ENCODE data around the gene CDHR3. TPM values are rescaled to one million over a fixed set of nuclear protein-coding genes. Genes with fewer than 3 reads are reported as not detected.

The CDHR3 gene
- polyA plus RNA-seq, 2 donors = 0.66 to 0.88 TPM

DNA sequence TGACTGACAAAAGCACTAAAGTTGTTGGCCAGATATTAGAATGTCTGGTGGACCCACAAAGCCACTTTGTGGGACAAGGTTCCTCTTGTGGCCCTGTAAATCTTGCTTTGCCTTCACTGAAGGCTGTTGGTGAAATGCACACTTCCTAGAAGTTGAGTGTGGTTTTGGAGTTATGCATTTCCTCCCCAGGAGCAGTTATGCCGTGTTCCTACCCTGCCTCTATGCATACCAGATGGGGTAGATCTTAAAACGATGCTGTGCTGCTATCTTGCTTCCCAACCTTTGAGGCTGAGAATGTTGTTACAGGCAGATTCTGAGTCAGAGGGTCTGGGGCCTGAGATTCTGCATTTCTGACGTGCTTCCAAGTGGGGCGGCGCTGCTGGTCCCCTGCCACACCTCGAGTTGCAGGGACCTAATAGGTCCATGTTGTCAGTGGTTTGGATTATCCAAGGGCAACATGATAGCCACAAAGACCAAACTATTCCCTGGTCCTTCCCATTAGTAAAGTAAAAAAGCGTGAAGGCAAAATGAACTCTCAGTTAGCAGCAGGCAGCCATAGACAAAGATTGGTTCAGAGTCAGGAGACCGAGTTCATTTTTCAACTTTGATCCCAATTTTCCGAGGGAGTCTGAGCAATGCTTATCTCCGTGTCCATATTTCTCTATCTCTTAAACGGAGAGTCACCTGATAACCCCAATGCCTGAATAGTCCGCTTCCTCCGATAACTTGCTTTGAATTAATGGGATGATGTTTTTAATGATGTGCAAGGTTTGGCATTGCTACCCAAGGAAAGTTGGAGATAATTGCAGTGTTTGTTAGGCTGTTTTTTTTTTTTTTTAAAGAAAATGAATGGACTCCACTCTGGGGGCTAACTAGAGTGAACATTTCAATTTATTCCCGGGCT lies 55.8 kb downstream of the CDHR3 start:
- H3K36me3 ChIP-seq (ENCODE audit: control insufficient read depth in 2 of 2, insufficient read depth in 2 of 2, low read length in 1 of 2) = no peaks in the 10 kb centered on the region
- no peak overlapping the region for H3K27ac ChIP-seq (ENCODE audit: low read depth in 2 of 2, low read length in 1 of 2)
- no peak overlapping the region for H3K4me3 ChIP-seq (ENCODE audit: low read depth in 1 of 2, low read length in 2 of 2)
- peaks cover 0 to 2% of the 10 kb centered on the region in 2 donors for H3K4me1 ChIP-seq (ENCODE audit: control insufficient read depth in 2 of 2, insufficient read depth in 2 of 2, low read length in 1 of 2)
- 88 to 92% methylated on average over 14 of the region's 14 CpGs for WGBS, 2 donors
- no peaks in the 10 kb centered on the region for H3K9me3 ChIP-seq (ENCODE audit: control insufficient read depth in 2 of 2, insufficient read depth in 1 of 2, low read depth in 1 of 2, low read length in 1 of 2)
- no peaks in the 10 kb centered on the region for H3K27me3 ChIP-seq (ENCODE audit: control insufficient read depth in 1 of 2, insufficient read depth in 2 of 2, low read length in 2 of 2)

DNA sequence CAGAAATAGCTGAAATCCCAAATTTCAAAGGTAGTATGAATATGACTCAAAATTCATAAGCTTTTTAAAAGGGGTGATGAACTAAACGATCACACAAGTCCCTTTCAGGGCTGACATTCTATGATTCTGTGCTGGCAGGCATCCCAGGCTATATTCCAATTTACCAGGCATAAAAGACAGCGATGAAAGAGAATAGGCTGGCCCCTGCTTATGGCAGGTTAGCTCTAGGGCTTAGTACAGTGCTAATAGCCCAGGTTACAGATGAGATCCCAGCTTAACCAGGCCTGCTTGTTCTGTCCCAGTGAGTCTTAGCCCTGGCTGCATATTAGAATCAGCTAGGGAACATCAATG lies 56.4 kb downstream of the CDHR3 start:
- H3K9me3 ChIP-seq (ENCODE audit: control insufficient read depth in 2 of 2, insufficient read depth in 1 of 2, low read depth in 1 of 2, low read length in 1 of 2) = no peaks in the 10 kb centered on the region
- no peak overlapping the region for H3K27ac ChIP-seq (ENCODE audit: low read depth in 2 of 2, low read length in 1 of 2)
- 73 to 78% methylated on average over 2 of the region's 2 CpGs for WGBS, 2 donors
- no peaks in the 10 kb centered on the region for H3K27me3 ChIP-seq (ENCODE audit: control insufficient read depth in 1 of 2, insufficient read depth in 2 of 2, low read length in 2 of 2)
- H3K36me3 ChIP-seq (ENCODE audit: control insufficient read depth in 2 of 2, insufficient read depth in 2 of 2, low read length in 1 of 2) = no peaks in the 10 kb centered on the region
- no peak overlapping the region for H3K4me3 ChIP-seq (ENCODE audit: low read depth in 1 of 2, low read length in 2 of 2)
- peaks cover 0 to 2% of the 10 kb centered on the region in 2 donors for H3K4me1 ChIP-seq (ENCODE audit: control insufficient read depth in 2 of 2, insufficient read depth in 2 of 2, low read length in 1 of 2)

DNA sequence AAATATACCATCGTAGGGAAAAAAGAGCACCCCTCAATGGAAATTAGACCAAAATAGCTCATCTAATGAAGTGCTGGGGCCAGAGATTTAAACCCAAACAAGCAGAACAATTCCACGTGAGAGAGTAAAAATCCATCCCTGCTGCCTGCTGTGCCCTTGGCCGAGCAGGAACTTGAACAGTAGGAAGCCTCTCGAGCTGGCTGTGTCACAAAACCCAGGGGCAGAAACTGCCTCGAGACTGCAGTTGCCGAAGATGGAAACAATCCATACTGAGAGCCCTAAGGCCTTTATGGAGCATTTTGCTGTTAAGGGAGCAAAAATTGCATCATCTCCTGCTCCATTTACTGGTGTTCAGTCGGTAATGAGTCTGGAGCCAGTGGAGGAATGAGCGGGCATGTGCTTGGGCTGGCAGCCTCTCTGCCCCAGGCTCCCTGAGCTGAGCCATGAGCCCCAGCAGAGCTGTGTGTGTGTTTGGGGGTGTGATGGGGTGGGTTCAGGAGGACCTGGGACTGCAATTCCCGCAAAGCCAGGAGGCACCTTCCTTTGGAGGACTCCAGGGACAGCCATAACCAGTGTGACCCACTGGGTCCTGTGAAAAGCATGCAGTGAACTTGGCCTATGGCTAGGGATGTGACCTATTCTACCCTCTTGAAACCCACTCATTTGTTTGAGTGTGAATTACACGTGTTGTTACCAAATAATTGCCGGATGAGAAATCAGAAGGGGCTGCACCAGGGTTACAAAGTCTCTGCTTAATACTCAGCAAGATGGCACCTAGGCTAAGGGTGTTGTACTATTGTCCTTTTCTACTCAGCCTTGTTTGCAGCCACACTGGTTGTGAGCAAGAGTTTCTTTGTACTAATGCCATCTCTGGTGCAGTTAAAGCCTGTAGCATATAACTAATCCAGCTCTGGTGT lies 58.3 kb downstream of the CDHR3 start:
- H3K4me1 ChIP-seq (ENCODE audit: control insufficient read depth in 2 of 2, insufficient read depth in 2 of 2, low read length in 1 of 2) = peaks cover 0 to 2% of the 10 kb centered on the region in 2 donors
- H3K36me3 ChIP-seq (ENCODE audit: control insufficient read depth in 2 of 2, insufficient read depth in 2 of 2, low read length in 1 of 2) = no peaks in the 10 kb centered on the region
- H3K27me3 ChIP-seq (ENCODE audit: control insufficient read depth in 1 of 2, insufficient read depth in 2 of 2, low read length in 2 of 2) = no peaks in the 10 kb centered on the region
- H3K27ac ChIP-seq (ENCODE audit: low read depth in 2 of 2, low read length in 1 of 2) = no peak overlapping the region
- H3K9me3 ChIP-seq (ENCODE audit: control insufficient read depth in 2 of 2, insufficient read depth in 1 of 2, low read depth in 1 of 2, low read length in 1 of 2) = no peaks in the 10 kb centered on the region
- no peak overlapping the region for H3K4me3 ChIP-seq (ENCODE audit: low read depth in 1 of 2, low read length in 2 of 2)
- 63 to 73% methylated on average over 11 of the region's 11 CpGs for WGBS, 2 donors

DNA sequence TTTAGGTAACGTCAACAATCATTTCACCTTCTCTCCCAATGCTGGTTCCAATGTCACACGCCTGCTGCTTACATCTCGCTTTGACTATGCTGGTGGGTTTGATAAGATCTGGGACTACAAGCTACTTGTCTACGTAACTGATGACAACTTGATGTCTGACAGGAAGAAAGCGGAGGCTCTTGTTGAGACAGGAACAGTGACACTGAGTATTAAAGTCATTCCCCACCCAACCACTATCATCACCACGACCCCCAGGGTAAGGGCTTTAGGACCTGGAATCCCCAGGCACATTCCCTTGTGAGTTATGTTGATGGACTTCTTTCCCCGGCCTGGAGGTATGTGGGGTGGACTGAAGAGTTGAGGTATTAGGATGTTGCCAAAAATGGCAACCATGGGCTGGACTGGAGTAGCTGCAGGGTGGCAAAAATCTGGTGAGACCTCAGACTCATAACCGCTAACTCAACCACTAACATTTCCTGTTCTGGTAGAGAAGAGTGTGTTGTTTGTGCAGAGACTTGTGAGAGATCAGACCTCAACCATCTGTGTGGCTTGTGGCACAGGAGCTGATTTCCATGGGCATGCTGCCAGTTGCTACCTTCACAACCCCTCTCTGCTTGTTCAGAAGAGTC lies 59.2 kb downstream of the CDHR3 start:
- peaks cover 0 to 2% of the 10 kb centered on the region in 2 donors for H3K4me1 ChIP-seq (ENCODE audit: control insufficient read depth in 2 of 2, insufficient read depth in 2 of 2, low read length in 1 of 2)
- 79 to 81% methylated on average over 8 of the region's 8 CpGs for WGBS, 2 donors

DNA sequence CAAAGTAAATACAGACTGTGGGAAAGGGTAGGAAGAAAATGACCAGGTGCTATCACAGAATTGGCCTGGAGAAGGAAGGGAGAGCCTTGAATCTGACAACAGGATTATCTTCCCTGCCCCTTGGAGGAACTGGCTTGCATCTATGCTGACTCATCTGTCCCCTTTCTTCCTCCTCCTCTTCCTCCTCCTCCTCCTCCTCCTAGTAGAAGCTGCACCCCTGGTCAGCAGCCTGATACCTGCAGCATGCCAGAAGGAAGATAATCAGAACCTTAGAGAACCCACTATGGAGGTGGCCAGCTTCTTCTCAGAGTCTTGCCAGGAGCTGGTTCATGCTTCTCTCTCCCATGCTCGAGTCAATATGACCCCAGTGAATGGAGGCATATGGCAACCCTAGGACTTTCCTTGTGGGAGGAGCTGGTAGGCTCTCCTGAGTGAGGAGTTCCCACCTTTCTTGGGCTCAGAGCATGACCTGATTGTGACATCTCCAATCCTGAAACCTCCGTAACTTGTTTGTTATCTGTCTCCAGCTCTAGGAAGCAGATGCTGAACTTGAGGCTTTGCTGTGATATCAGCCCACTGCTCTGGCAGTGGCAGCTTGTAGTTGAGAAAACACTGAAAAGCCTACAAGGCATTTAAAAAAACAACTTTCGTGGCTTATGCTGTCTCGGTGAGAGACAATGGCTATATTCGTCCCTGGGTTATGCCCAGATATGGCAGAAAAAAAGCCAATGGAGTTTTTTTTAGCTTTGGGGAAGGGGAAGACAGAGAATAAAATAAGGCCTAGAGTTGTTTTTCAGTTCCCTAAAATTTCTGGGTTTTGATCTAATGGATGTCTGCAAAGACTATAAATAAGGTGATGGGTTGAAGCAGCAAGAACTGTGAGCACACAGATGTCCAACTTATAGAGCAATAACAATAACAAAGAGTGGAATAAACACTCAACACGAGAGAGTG lies 60.6 kb downstream of the CDHR3 start:
- H3K4me3 ChIP-seq (ENCODE audit: low read depth in 1 of 2, low read length in 2 of 2) = no peak overlapping the region
- no peak overlapping the region for H3K27ac ChIP-seq (ENCODE audit: low read depth in 2 of 2, low read length in 1 of 2)
- H3K27me3 ChIP-seq (ENCODE audit: control insufficient read depth in 1 of 2, insufficient read depth in 2 of 2, low read length in 2 of 2) = no peaks in the 10 kb centered on the region
- WGBS, 2 donors = 81 to 86% methylated on average over 6 of the region's 6 CpGs
- H3K4me1 ChIP-seq (ENCODE audit: control insufficient read depth in 2 of 2, insufficient read depth in 2 of 2, low read length in 1 of 2) = peaks cover 0 to 2% of the 10 kb centered on the region in 2 donors
- H3K9me3 ChIP-seq (ENCODE audit: control insufficient read depth in 2 of 2, insufficient read depth in 1 of 2, low read depth in 1 of 2, low read length in 1 of 2) = no peaks in the 10 kb centered on the region
- no peaks in the 10 kb centered on the region for H3K36me3 ChIP-seq (ENCODE audit: control insufficient read depth in 2 of 2, insufficient read depth in 2 of 2, low read length in 1 of 2)

More for the DNA sequence above, 59.2 kb downstream of the CDHR3 start:
- H3K27me3 ChIP-seq (ENCODE audit: control insufficient read depth in 1 of 2, insufficient read depth in 2 of 2, low read length in 2 of 2) = no peaks in the 10 kb centered on the region
- no peaks in the 10 kb centered on the region for H3K36me3 ChIP-seq (ENCODE audit: control insufficient read depth in 2 of 2, insufficient read depth in 2 of 2, low read length in 1 of 2)
- no peak overlapping the region for H3K27ac ChIP-seq (ENCODE audit: low read depth in 2 of 2, low read length in 1 of 2)
- H3K9me3 ChIP-seq (ENCODE audit: control insufficient read depth in 2 of 2, insufficient read depth in 1 of 2, low read depth in 1 of 2, low read length in 1 of 2) = no peaks in the 10 kb centered on the region
- H3K4me3 ChIP-seq (ENCODE audit: low read depth in 1 of 2, low read length in 2 of 2) = no peak overlapping the region

DNA sequence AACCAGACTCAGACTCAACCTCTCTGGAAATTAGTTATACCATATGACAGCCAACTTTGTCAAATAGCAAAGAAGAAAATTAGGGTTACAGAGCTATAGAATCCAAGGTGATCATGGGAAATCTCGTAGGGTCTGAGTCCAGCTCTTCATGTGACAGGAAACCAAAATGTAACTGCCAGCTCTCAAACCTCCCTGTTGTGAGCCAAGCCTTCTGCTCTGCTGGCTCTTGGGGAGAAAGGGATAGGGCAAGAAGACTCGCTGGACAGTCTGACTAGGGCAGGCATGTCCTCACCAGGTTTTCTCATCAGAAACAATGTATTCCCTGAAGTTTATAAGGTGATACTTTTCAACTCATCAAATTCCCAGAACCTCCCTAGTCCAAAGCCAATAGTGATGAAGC lies 63.0 kb downstream of the CDHR3 start:
- 78 to 79% methylated on average over 2 of the region's 2 CpGs for WGBS, 2 donors
- Histone ChIP-seq H3K36me3 (ENCODE audit: control insufficient read depth in 2 of 2, insufficient read depth in 2 of 2, low read length in 1 of 2) (no peaks in the 10 kb centered on the region), H3K27me3 (ENCODE audit: control insufficient read depth in 1 of 2, insufficient read depth in 2 of 2, low read length in 2 of 2) (no peaks in the 10 kb centered on the region), H3K4me1 (ENCODE audit: control insufficient read depth in 2 of 2, insufficient read depth in 2 of 2, low read length in 1 of 2) (peaks cover 0 to 2% of the 10 kb centered on the region in 2 donors), H3K9me3 (ENCODE audit: control insufficient read depth in 2 of 2, insufficient read depth in 1 of 2, low read depth in 1 of 2, low read length in 1 of 2) (no peaks in the 10 kb centered on the region), H3K4me3 (ENCODE audit: low read depth in 1 of 2, low read length in 2 of 2) (no peak overlapping the region), H3K27ac (ENCODE audit: low read depth in 2 of 2, low read length in 1 of 2) (no peak overlapping the region)

DNA sequence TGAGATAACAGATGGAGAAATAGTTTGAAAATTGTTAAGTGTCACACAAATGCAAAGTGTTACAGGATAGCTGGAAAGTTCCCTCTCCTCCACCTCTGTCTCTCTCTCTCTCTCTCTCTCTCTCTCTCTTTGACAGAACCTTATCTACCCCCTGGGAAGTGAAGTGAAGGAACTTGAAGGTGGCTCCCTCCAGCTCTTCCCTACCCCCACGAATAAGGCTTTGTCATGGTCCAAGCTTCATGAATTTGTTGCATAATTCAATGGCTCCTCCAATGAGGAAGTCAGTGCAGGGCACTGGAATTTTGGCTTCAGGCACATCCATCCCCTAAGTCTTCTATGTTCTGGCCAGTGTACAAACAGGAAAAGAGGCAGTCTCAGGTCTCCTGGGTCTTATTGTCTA lies 66.4 kb downstream of the CDHR3 start:
- Histone ChIP-seq H3K27me3 (ENCODE audit: control insufficient read depth in 1 of 2, insufficient read depth in 2 of 2, low read length in 2 of 2) (peaks cover 0 to 3% of the 10 kb centered on the region in 2 donors), H3K27ac (ENCODE audit: low read depth in 2 of 2, low read length in 1 of 2) (no peak overlapping the region), H3K9me3 (ENCODE audit: control insufficient read depth in 2 of 2, insufficient read depth in 1 of 2, low read depth in 1 of 2, low read length in 1 of 2) (no peaks in the 10 kb centered on the region), H3K36me3 (ENCODE audit: control insufficient read depth in 2 of 2, insufficient read depth in 2 of 2, low read length in 1 of 2) (no peaks in the 10 kb centered on the region), H3K4me3 (ENCODE audit: low read depth in 1 of 2, low read length in 2 of 2) (no peak overlapping the region), H3K4me1 (ENCODE audit: control insufficient read depth in 2 of 2, insufficient read depth in 2 of 2, low read length in 1 of 2) (no peaks in the 10 kb centered on the region)
- 48 to 49% methylated on average over 1 of the region's 1 CpG for WGBS, 2 donors

DNA sequence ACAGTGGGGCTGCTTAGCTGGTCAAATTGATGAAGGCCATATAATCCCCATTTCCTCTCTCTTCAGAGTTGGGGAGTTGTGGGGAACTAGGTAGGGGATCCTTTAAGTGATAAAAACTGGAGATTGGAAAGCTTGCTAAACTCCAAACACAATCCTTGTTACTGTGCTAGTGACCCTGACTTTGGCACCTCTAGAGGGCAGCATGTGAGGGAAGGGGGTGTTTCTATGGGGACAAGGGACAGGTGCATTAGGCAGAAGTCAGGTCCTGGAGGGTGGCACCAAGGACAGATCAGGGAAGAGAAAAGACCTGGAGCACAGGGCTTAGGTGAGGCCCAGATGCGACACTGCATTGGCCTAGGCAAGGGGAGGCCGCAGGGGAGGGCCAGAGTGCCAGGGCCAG lies 66.9 kb downstream of the CDHR3 start:
- Histone ChIP-seq H3K27ac (ENCODE audit: low read depth in 2 of 2, low read length in 1 of 2) (no peak overlapping the region), H3K4me1 (ENCODE audit: control insufficient read depth in 2 of 2, insufficient read depth in 2 of 2, low read length in 1 of 2) (no peaks in the 10 kb centered on the region), H3K4me3 (ENCODE audit: low read depth in 1 of 2, low read length in 2 of 2) (no peak overlapping the region), H3K27me3 (ENCODE audit: control insufficient read depth in 1 of 2, insufficient read depth in 2 of 2, low read length in 2 of 2) (peaks cover 0 to 3% of the 10 kb centered on the region in 2 donors), H3K9me3 (ENCODE audit: control insufficient read depth in 2 of 2, insufficient read depth in 1 of 2, low read depth in 1 of 2, low read length in 1 of 2) (no peaks in the 10 kb centered on the region), H3K36me3 (ENCODE audit: control insufficient read depth in 2 of 2, insufficient read depth in 2 of 2, low read length in 1 of 2) (no peaks in the 10 kb centered on the region)
- 95 to 97% methylated on average over 2 of the region's 2 CpGs for WGBS, 2 donors
